Smooth muscle cell (in vitro differentiated cells): ENCODE measurements around the gene MXI1. TPM values are rescaled to one million over a fixed set of nuclear protein-coding genes. Genes with fewer than 3 reads are reported as not detected.

Source experiments
- DNase-seq: peaks from one replicate; lab custom pipeline; 2025; ENCODE audit not compliant: unreplicated experiment; lab: John Stamatoyannopoulos, UW
- H2AFZ ChIP-seq: fragments of 200-600 bp; sonication (generic); 2 replicates; pipeline ENCODE4 v1.6.0; 2016; ENCODE audit warnings: antibody characterized with exemption, low read depth, mild to moderate bottlenecking
- H3F3A ChIP-seq: fragments of 200-600 bp; sonication (generic); 2 replicates; pipeline ENCODE4 v1.6.0; 2017; ENCODE audit warnings: antibody characterized with exemption, low read depth
- H3K27ac ChIP-seq: fragments of 200-600 bp; sonication (generic); 2 replicates; pipeline ENCODE4 v1.5.1; 2016; ENCODE audit warnings: low read depth, mild to moderate bottlenecking
- H3K27me3 ChIP-seq: fragments of 200-600 bp; sonication (generic); 2 replicates; pipeline ENCODE4 v1.6.1; 2016; ENCODE audit warnings: low read depth, mild to moderate bottlenecking
- H3K36me3 ChIP-seq: fragments of 200-600 bp; sonication (generic); 2 replicates; pipeline ENCODE4 v1.5.1; 2016; ENCODE audit warnings: low read depth
- H3K4me1 ChIP-seq: fragments of 200-600 bp; sonication (generic); 2 replicates; pipeline ENCODE4 v1.5.1; 2016; ENCODE audit warnings: low read depth
- H3K4me2 ChIP-seq: fragments of 200-600 bp; sonication (generic); 2 replicates; pipeline ENCODE4 v1.6.0; 2016; ENCODE audit warnings: mild to moderate bottlenecking
- H3K4me3 ChIP-seq: fragments of 200-600 bp; sonication (generic); 2 replicates; pipeline ENCODE4 v1.5.1; 2016; ENCODE audit warnings: mild to moderate bottlenecking
- H3K79me2 ChIP-seq: fragments of 200-600 bp; sonication (generic); 2 replicates; pipeline ENCODE4 v1.6.0; 2016; ENCODE audit warnings: low read depth, mild to moderate bottlenecking
- H3K9ac ChIP-seq: fragments of 200-600 bp; sonication (generic); 2 replicates; pipeline ENCODE4 v1.6.0; 2016; ENCODE audit warnings: low read depth
- H3K9me3 ChIP-seq: fragments of 200-600 bp; sonication (generic); replicated peaks from 2 replicates; pipeline ENCODE4 v1.5.1; 2016; ENCODE audit warnings: low read depth
- H4K20me1 ChIP-seq: fragments of 200-600 bp; sonication (generic); 2 replicates; pipeline ENCODE4 v1.6.0; 2016; ENCODE audit warnings: low read depth
- WGBS: methylation state at CpG from one replicate; pipeline ENCODE4 v1.1.7; 2016; ENCODE audit warnings: low lambda C conversion rate; 5-methylcytosine and 5-hydroxymethylcytosine counted together
- polyA plus RNA-seq: library from polyadenylated mRNA; unstranded; fragments of >200 nt; fragmentation: Nextera tagmentation; extraction: Ambion mirVana; gene quantifications from 2 replicates; pipeline ENCODE4 v1.2.1, GENCODE V29; 2016
- total RNA-seq: library from RNA; depleted of rRNA; stranded (reverse); fragments of >200 nt; gene quantifications from 2 replicates; pipeline ENCODE4 v1.2.3, GENCODE V29; 2014
- TF ChIP-seq, protein P1 (sequence below): fragments of 200-600 bp; sonication (generic); IDR thresholded peaks from 2 replicates; pipeline ENCODE4 v1.5.1; 2017; ENCODE audit warnings: borderline replicate concordance, mild to moderate bottlenecking, antibody characterized with exemption; ENCODE audit not compliant: insufficient read depth, poor library complexity, severe bottlenecking

MXI1 gene
- total and polyA plus RNA-seq, 2 experiments from 2014 or later = 35.9 to 52.3 TPM

DNA sequence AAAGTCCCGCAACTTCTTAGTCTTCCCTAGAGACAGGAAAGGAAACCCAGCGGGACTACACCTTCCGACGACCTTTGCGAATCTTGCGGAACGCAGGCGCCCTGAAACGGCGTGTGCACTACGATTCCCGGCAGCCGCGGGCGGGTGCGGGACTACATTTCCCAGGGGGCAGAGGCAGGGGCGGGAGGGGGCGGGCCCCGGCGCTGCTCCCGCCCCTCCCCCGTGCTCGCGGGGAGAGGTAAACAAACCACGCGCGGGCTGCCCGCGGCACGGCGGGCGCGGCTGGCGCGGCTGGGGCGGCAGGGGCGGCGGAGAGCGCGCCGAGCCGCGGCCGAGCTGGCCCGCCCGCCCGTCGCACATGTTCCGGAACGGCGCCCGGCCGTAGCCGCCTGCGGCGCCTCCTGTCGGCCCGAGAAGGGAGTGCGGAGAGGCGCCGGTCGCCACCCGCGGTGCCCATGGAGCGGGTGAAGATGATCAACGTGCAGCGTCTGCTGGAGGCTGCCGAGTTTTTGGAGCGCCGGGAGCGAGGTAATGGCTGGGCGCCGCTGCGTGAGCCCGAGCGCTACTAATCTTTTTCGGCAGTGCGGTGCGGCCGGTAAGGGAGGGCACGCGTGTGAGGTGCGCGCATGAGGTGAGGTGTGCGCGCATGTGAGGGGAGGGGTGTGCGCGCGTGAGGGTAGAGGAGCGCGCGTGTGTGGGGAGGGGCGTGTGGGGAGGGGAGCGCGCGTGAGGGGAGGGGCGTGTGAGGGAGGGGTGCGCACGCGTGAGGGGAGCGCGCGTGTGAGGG, 18.5 kb downstream of the MXI1 start:
- Histone ChIP-seq H3K27me3 (no peaks in the 10 kb centered on the region), H3K4me1 (no peaks in the 10 kb centered on the region), H3K9ac (no peak overlapping the region), H3K36me3 (no peaks in the 10 kb centered on the region), H3F3A (peaks cover 9% of the 10 kb centered on the region), H3K79me2 (peaks cover 15% of the 10 kb centered on the region), H3K9me3 (no peaks in the 10 kb centered on the region), H3K4me2 (peak overlapping the region; percentile 91), H3K4me3 (peak overlapping the region; percentile 89), H2AFZ (peak overlapping the region; percentile 8), H4K20me1 (peaks cover 73% of the 10 kb centered on the region), H3K27ac (peak overlapping the region; percentile 65)
- peak; percentile 91 for DNase-seq
- TF ChIP-seq, protein P1, sequence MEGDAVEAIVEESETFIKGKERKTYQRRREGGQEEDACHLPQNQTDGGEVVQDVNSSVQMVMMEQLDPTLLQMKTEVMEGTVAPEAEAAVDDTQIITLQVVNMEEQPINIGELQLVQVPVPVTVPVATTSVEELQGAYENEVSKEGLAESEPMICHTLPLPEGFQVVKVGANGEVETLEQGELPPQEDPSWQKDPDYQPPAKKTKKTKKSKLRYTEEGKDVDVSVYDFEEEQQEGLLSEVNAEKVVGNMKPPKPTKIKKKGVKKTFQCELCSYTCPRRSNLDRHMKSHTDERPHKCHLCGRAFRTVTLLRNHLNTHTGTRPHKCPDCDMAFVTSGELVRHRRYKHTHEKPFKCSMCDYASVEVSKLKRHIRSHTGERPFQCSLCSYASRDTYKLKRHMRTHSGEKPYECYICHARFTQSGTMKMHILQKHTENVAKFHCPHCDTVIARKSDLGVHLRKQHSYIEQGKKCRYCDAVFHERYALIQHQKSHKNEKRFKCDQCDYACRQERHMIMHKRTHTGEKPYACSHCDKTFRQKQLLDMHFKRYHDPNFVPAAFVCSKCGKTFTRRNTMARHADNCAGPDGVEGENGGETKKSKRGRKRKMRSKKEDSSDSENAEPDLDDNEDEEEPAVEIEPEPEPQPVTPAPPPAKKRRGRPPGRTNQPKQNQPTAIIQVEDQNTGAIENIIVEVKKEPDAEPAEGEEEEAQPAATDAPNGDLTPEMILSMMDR = peak; percentile 63
- under 1% methylated on average over 48 of the region's 103 CpGs for WGBS

DNA sequence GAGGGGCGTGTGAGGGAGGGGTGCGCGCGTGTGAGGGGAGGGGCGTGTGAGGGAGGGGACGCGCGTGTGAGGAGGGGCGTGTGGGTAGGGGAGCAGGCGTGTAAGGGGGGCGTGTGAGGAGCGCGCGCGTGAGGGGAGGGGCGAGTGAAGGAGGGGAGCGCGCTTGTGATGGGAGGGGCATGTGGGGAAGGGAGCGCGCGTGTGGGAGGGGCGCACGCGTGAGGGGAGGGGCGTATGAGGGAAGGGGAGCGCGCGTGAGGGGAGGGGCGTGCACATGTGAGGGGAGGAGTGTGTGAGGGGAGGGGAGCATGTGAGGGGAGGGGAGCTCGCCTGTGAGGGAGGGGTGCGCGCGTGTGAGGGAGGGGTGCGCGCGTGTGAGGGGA, 19.1 kb downstream of the MXI1 start:
- Histone ChIP-seq H3F3A (peaks cover 5% of the 10 kb centered on the region), H2AFZ (no peak overlapping the region), H3K9me3 (no peaks in the 10 kb centered on the region), H3K4me1 (no peaks in the 10 kb centered on the region), H3K4me3 (peak overlapping the region; percentile 89), H3K79me2 (peaks cover 15% of the 10 kb centered on the region), H3K36me3 (no peaks in the 10 kb centered on the region), H3K27ac (peak overlapping the region; percentile 65), H3K9ac (no peak overlapping the region), H3K4me2 (peak overlapping the region; percentile 91), H4K20me1 (peaks cover 73% of the 10 kb centered on the region), H3K27me3 (no peaks in the 10 kb centered on the region)
- peak; percentile 88 for DNase-seq
- WGBS = no CpG with 5 or more reads among the region's 36 CpGs
- TF ChIP-seq, protein P1 = no peak

DNA sequence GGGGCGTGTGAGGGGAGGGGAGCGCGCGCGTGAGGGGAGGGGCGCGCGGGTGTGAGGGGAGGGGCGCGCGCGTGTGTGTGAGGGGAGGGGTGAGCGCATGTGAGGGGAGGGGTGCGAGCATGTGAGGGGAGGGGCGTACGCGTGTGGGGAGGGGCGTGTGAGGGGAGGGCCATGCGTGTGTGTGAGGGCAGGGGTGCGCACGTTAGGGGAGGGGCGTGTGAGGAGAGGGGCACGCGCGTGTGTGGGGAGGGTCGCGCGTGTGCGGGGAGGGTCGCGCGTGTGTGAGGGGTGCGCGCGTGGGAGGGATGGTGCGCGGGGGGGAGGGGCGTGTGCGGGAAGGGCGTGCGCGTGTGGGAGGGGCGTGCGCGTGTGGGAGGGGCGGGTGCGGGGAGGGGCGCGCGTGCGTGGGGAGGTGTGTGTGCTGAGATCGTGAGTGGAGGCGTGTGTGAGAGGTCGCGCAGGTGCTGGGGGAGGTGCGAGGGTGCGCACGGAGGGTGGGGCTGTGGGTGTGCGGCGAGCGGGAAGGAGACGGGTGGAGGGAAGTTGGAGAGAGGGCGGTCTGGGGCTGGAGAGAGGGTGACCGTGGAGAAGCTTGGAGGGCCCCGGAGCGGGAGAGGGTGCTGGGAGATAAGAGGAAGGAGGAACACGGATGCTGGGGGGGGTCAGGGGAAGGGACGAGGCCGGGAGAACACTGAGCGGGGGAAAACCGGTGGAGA, 19.7 kb downstream of the MXI1 start:
- Histone ChIP-seq H3K9ac (peak overlapping the region; percentile 11), H3K4me3 (peak overlapping the region; percentile 89), H3K9me3 (no peaks in the 10 kb centered on the region), H3K79me2 (peaks cover 15% of the 10 kb centered on the region), H3K27ac (no peak overlapping the region), H3F3A (peaks cover 5% of the 10 kb centered on the region), H3K4me1 (no peaks in the 10 kb centered on the region), H2AFZ (no peak overlapping the region), H3K27me3 (no peaks in the 10 kb centered on the region), H4K20me1 (peaks cover 76% of the 10 kb centered on the region), H3K36me3 (no peaks in the 10 kb centered on the region), H3K4me2 (peak overlapping the region; percentile 91)
- TF ChIP-seq, protein P1 = no peak
- peak; percentile 33 for DNase-seq
- WGBS = no CpG with 5 or more reads among the region's 71 CpGs
